DMS153 (cell line): ENCODE measurements around the gene KLF5.

Experiments
- DNase-seq: peaks from one replicate; lab custom pipeline; 2025; lab: John Stamatoyannopoulos, UW

The KLF5 gene

GRCh38 chr13:73059460-73060250 lies 850 bp downstream of the KLF5 start:
- no peak for DNase-seq

GRCh38 chr13:73060251-73061160 lies 1.7 kb downstream of the KLF5 start:
- no peak for DNase-seq

- DNase-seq = no peak
Measured at GRCh38 chr13:73061473-73061872, 2.7 kb downstream of the KLF5 start.

GRCh38 chr13:73061876-73062275 lies 3.1 kb downstream of the KLF5 start:
- no peak for DNase-seq

DNA sequence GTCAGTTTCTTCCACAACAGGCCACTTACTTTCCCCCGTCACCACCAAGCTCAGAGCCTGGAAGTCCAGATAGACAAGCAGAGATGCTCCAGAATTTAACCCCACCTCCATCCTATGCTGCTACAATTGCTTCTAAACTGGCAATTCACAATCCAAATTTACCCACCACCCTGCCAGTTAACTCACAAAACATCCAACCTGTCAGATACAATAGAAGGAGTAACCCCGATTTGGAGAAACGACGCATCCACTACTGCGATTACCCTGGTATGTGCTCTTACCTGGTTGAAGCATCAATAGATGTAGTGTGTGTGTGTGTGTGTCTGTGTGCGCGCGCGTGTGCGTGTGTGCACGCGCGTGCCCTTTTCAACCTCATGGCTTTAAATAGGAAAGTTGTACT lies 3.7 kb downstream of the KLF5 start:
- DNase-seq = no peak

DNA sequence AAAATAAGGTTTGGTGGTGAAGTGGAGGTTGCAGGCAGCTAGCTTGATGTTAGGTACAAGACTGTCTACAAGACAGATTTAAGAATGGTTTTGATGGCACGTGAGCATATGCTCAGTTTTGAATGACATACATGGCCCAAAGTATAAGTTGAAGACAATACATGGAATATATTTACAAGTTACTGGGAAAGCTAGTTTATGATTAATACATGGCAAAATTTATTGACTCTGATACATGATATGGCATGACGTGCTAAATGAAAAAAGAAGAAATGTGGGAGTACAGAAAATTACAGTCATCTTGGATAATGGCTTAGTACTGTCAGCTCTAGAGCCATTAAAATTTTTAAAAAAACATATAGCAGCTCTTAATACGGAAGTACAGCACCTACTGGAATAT lies 4.4 kb downstream of the KLF5 start:
- no peak for DNase-seq

DNA sequence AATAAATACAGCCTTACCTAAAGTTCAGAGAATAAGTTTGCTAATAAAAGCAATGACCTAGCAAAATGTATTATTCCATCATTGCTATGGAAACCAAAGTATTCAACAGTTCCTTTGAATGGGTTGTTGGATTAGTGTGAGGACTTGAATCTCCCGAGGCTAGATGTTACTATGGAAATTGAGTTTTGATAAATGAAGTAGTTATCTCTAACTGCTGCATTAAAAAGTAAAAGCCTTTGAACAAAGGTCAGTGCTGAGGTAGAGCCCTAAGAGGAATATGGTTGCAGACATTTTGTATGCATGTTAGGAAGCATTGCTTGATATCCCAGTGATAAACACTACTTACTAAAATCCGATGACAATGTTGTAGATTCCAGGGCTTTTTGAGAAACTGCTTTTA lies 6.2 kb downstream of the KLF5 start:
- DNase-seq = no peak

GRCh38 chr13:73065665-73066340 lies 7.0 kb downstream of the KLF5 start:
- DNase-seq = peak; percentile 93

DNA sequence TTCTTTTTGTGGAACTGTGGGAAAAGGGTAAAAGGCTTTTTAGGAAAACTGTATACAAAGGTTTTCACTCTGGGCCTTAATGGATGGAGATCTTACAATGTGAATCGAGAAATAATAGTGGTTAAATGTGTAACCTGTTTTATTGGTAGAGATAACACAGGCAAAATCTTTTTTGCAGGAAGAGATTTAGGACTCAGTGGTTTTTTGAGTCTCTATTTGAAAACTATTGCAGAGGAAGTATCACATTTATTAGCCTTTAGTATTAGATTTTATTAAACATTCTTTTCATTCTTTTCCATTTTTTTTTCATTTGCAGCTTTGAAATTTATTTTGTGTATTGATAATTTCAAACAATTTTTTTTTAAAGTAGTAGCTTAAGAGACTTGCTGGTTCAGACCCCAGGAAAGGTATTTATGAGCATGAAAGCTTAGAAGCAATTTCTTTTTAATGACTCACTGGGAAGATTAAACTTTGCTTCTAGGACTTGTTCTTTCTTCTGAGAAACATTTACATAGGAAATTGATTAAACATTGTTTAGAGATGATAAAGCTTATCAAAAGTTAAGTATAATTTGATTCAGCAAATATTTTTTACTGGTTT lies 10.5 kb downstream of the KLF5 start:
- DNase-seq = no peak

DNA sequence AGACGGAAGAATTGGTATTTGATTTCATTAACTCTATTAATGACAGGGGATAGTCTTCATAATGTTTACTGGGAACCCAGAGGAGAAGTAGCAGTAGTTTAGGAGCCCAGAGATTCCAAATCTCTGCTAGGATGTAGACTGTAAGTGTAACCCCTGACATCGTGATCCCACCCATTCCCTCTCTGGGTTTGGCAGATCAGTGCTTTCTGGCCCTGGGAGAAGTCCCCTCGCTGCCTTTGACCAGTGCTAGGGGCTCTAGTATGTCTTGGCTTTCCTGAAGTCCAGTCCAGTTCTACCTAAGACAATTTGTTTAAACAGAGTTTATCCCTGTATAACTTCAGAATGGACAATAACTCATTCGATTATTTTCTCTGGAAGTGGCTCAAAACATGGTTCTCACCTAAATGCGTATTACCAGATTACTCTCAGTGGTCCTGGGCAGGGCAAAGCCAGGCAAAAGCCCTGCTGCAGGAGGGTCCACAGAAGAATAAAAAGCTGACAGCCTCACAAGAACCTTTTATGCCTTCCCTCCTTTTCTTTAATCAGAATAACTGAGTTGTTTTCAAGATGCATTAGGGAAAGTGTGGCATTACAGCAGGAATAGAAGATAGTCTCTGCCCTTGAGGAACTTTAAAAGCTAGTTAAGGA lies 11.8 kb downstream of the KLF5 start:
- DNase-seq = no peak

DNA sequence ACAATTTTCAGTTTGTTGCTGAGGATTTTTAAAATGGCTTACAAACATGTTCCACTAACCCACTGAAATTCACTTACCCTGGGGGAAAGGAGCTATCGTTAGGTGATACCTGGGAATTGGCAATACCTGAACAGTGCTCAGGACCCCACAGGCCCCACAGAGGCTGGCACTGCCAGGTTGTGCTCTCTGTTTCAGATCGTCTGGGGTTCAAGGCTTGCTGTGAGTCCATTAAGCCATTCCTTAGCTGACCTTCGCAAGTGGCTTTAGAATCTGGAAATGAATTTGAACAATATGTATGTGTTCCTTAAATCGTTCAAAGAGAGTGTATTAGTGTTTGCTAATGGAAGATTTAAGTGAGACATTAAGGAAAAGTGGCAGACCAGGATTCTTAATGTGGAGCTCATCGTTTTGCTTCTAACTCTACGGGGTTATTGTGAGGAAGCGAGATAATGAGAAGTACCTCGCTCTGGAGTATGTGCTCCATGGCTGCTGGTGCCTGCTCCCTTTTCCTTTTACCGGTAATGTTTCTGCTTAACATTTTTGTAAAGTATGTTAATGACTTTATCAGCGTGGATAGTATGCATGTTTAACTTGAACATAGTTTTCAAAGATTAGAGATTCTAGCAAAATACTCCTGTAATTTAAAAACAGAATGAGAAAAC lies 13.6 kb downstream of the KLF5 start:
- DNase-seq = no peak

- DNase-seq = no peak
Measured at GRCh38 chr13:73073050-73073449, 14.2 kb downstream of the KLF5 start.

GRCh38 chr13:73074014-73074413 lies 15.2 kb downstream of the KLF5 start:
- DNase-seq = no peak

DNA sequence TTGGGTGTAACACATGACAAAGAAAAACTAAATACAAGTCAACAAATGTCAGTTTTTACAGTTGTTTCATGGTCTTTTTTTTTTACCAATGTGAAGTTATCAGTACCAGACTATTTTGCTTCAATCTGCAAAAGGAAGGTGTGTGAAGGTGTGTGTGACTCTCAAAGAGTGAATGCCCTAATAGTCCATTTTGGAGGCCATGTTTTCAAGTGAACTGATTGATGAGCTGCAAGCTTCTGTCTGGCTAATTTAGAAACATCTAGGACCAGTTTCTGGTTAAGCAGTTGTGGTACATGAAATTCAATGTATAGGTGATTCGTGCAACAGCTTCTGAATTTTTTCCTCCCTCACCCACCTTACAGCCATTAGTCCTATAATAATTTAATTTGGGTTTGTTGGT lies 16.1 kb downstream of the KLF5 start:
- DNase-seq = no peak

DNA sequence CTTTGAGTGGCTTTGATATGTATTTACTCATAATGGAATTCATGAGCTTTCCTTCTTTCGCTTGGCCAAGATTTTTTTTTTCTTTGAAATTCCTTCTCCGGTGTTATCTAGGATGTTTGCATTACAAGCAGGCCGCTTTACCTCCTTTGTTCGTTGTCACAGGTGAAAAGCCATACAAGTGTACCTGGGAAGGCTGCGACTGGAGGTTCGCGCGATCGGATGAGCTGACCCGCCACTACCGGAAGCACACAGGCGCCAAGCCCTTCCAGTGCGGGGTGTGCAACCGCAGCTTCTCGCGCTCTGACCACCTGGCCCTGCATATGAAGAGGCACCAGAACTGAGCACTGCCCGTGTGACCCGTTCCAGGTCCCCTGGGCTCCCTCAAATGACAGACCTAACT lies 16.7 kb downstream of the KLF5 start:
- no peak for DNase-seq

DNA sequence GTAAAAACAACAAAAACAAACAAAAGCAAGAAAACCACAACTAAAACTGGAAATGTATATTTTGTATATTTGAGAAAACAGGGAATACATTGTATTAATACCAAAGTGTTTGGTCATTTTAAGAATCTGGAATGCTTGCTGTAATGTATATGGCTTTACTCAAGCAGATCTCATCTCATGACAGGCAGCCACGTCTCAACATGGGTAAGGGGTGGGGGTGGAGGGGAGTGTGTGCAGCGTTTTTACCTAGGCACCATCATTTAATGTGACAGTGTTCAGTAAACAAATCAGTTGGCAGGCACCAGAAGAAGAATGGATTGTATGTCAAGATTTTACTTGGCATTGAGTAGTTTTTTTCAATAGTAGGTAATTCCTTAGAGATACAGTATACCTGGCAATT lies 17.1 kb downstream of the KLF5 start:
- DNase-seq = no peak

- DNase-seq = no peak
Measured at GRCh38 chr13:73077865-73078264, 19.1 kb downstream of the KLF5 start.

GRCh38 chr13:73079359-73079758 lies 20.6 kb downstream of the KLF5 start:
- DNase-seq = no peak

DNA sequence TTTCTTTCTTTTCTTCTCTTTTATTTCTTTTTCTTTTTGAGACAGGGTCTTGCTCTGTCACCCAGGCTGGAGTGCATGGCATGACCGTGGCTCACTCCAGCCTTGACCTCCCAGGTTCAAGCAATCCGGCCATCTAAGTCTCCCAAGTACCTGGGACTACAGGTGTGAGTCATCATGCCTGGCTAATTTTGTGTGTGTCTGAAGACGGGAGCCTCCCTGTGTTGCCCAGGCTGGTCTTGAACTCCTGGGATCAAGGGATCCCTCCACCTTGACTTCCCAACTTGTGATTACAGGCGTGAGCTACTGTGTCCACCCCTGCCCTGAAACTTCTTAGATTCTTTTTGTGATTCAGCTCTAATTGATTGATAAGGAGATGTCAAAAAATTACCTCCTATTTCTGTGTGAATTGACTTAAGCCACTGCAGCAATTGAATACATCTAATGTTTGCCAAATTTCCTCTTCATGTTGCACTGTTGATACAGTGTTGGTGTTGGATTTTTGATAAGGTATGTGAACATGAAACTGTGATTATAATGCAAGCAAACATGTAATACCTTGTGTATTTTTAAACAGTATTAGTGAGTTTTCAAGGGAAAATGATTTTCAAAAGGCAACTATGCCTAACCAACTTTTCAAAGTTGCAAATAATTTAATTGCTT lies 22.6 kb downstream of the KLF5 start:
- DNase-seq = no peak

- DNase-seq = no peak
Measured at GRCh38 chr13:73082471-73082870, 23.7 kb downstream of the KLF5 start.

GRCh38 chr13:73082895-73083294 lies 24.1 kb downstream of the KLF5 start:
- no peak for DNase-seq
